Heart right ventricle (tissue), 16 donors: ENCODE results near the gene ATP2B1. TPM values are rescaled to one million over a fixed set of nuclear protein-coding genes. Genes with fewer than 3 reads are reported as not detected.

ENCODE experiments used
- ATAC-seq, 8 donors: fragments of 200-7000 bp; cut with Tn5 transposase; one replicate each; pipeline ENCODE4 v1.9.1; 2020; ENCODE audit warnings: mild to moderate bottlenecking in 8 of 8, moderate library complexity in 8 of 8, moderate number of reproducible peaks in 1 of 8
- DNase-seq, 2 donors: peaks; one replicate each; pipeline ENCODE4 v3.0.0-alpha.2; 2020
- H3K27ac ChIP-seq, 10 donors: fragments of 200-600 bp; sonication (generic) in 2 of 10; one replicate each; pipeline versions ENCODE4 v1.5.0 to v1.8.0; 2020 to 2022; ENCODE audit warnings: mild to moderate bottlenecking in 3 of 10
- H3K27me3 ChIP-seq, 7 donors: fragments of 200-600 bp; one replicate each; pipeline ENCODE4 v1.8.0; 2021 to 2022; ENCODE audit warnings: mild to moderate bottlenecking in 2 of 7
- H3K36me3 ChIP-seq, 9 donors: fragments of 200-600 bp; sonication (generic) in 1 of 9; one replicate each; pipeline versions ENCODE4 v1.5.0 to v1.8.0; 2020 to 2022; ENCODE audit warnings: mild to moderate bottlenecking in 2 of 9
- H3K4me1 ChIP-seq, 9 donors: fragments of 200-600 bp; sonication (generic) in 1 of 9; one replicate each; pipeline versions ENCODE4 v1.5.0 to v1.8.0; 2020 to 2022; ENCODE audit warnings: mild to moderate bottlenecking in 4 of 9
- H3K4me3 ChIP-seq, 10 donors: fragments of 200-600 bp; sonication (generic) in 2 of 10; one replicate each; pipeline versions ENCODE4 v1.5.0 to v1.8.0; 2020 to 2022; ENCODE audit warnings: mild to moderate bottlenecking in 7 of 10, moderate library complexity in 2 of 10
- H3K9me3 ChIP-seq, 11 donors: fragments of 200-600 bp in 10 of 11; sonication (generic) in 2 of 11; one replicate each; pipeline versions ENCODE4 v1.5.0 to v1.8.0; 2013 to 2022; ENCODE audit warnings: mild to moderate bottlenecking in 2 of 11, control low read depth in 1 of 11, moderate library complexity in 1 of 11
- WGBS, 2 donors: extraction: QIAGEN DNeasy Blood & Tissue Kit; methylation state at CpG; one replicate each; pipeline ENCODE4 v1.1.7; 2013; ENCODE audit warnings: inconsistent platforms in 1 of 2; 5-methylcytosine and 5-hydroxymethylcytosine counted together
- intact Hi-C, 10 donors: fragments of 100-400 bp; cut with DNase I; formaldehyde crosslinking; loops; one replicate each; pipeline versions ENCODE4 v1.11.1 to v1.14.2; 2022
- polyA plus RNA-seq, 2 donors: library from polyadenylated mRNA; stranded (reverse); fragments of 200-250 nt; gene quantifications; one replicate each; pipeline ENCODE4 v1.2.3, GENCODE V29; 2013
- total RNA-seq, 10 donors: library from RNA; stranded (reverse); fragmentation: NEBNext Ultra II Directional in 3 of 10; extraction: Animal tissue kit (Norgen Biotek cat#: 25700) in 3 of 10; gene quantifications; one replicate each; pipeline versions ENCODE4 v1.2.1 to v1.2.4, GENCODE V29; 2021 to 2023
- TF ChIP-seq, protein P1 (sequence below), 9 donors: fragments of 200-600 bp; sonication (generic) in 2 of 9; IDR thresholded peaks; one replicate each; pipeline versions ENCODE4 v1.5.0 to v1.8.0; 2021 to 2022; ENCODE audit warnings: antibody characterized with exemption in 9 of 9, mild to moderate bottlenecking in 5 of 9, moderate library complexity in 1 of 9
- donor health status: Arrhythmogenic right ventricular cardiomyopathy.
- donor health status: ischemic (EF 13 %, LVEDD 7.1; RV severe dilation, severe dysfunction).
- donor health status: healthy with polysubstance abuse.
- donor health status: DM: no; HTN: yes; CAD: no.
- donor health status: DM: no; HTN: no; CAD: no.
- donor health status: ischemic (EF 25% LVEDD 6.9; RV normal size, moderate dysfunction).
- donor health status: ischemic (EF 25% LVEDD 5.7; RV mildly dilated, moderate dysfunction).
- donor health status: healthy.
- donor health status: DM: yes; HTN: yes; CAD: no.
- donor health status: Ischemic cardiomyopathy.
- donor health status: ischemic (EF 35%, LVEDD 5.7; RV mildly dilated, moderate dysfunction).
- donor health status: nonischemic (EF 11% LVEDD 7.7; RV severe dilation, severe dysfunction).
- donor health status: DM: yes; HTN: yes; CAD: no.
- donor health status: PGD.
- donor health status: ischemic (EF 29% LVEDD 5.4; RV normal size, mild dysfunction).
- donor health status: nonischemic (EF 23%, LVEDD 6.1; RV moderate dilation, normal function).

ATP2B1 gene
- total and polyA plus RNA-seq, 12 donors: 5.9 to 20.5 (median 15.2) TPM

DNA sequence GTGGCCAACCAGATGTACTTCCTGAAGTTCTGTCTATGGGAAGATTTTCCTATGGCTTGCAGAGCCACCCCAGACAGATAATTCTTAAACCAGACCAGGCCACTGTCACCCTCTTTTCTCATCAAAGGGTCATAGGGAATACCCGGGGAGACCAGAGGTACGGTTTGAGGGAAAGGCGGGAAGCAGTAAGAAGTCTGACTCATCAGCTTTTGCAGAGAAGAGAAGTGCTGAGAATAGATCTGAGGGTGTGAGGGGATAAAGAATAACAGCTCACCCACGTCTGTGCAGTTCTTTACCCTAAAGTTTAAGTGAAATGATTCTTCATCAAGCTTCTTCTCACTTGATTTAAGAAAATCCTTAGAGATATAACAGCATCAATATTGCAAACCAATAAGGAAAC, 161.5 kb downstream of the ATP2B1 start:
- 64 to 79% methylated on average over 4 of the region's 4 CpGs for WGBS, 2 donors
- H3K36me3 ChIP-seq: no peaks in the 10 kb centered on the region
- H3K4me3 ChIP-seq: no peak overlapping the region
- TF ChIP-seq, protein P1, sequence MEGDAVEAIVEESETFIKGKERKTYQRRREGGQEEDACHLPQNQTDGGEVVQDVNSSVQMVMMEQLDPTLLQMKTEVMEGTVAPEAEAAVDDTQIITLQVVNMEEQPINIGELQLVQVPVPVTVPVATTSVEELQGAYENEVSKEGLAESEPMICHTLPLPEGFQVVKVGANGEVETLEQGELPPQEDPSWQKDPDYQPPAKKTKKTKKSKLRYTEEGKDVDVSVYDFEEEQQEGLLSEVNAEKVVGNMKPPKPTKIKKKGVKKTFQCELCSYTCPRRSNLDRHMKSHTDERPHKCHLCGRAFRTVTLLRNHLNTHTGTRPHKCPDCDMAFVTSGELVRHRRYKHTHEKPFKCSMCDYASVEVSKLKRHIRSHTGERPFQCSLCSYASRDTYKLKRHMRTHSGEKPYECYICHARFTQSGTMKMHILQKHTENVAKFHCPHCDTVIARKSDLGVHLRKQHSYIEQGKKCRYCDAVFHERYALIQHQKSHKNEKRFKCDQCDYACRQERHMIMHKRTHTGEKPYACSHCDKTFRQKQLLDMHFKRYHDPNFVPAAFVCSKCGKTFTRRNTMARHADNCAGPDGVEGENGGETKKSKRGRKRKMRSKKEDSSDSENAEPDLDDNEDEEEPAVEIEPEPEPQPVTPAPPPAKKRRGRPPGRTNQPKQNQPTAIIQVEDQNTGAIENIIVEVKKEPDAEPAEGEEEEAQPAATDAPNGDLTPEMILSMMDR (IDR thresholded peaks at IDR 0.05): no peak
- peaks cover 0 to 30% (median 21%) of the 10 kb centered on the region in 9 donors for H3K4me1 ChIP-seq
- H3K9me3 ChIP-seq: no peaks in the 10 kb centered on the region
- no peaks in the 10 kb centered on the region for H3K27me3 ChIP-seq
- ATAC-seq (no peak), DNase-seq (no peak)
- H3K27ac ChIP-seq: no peak overlapping the region
- intact Hi-C loops: loop anchor here in 7 of 10 donors (10.0 kb wide), 6 partner anchors 158 to 1388 kb away; partner anchors contain the start of gene ATP2B1 (in 2 of the 7)

GRCh38 chr12:89546151-89546550, 162.5 kb downstream of the ATP2B1 start:
- no peak for DNase-seq
- TF ChIP-seq, protein P1 (IDR thresholded peaks at IDR 0.05): no peak
- H3K27ac ChIP-seq: no peak overlapping the region
- H3K36me3 ChIP-seq: no peaks in the 10 kb centered on the region
- H3K4me3 ChIP-seq: no peak overlapping the region
- H3K27me3 ChIP-seq: no peaks in the 10 kb centered on the region
- peaks cover 0 to 30% (median 21%) of the 10 kb centered on the region in 9 donors for H3K4me1 ChIP-seq
- H3K9me3 ChIP-seq: no peaks in the 10 kb centered on the region
- intact Hi-C loops: loop anchor here in 7 of 10 donors (10.0 kb wide), 6 partner anchors 159 to 1389 kb away; partner anchors contain the start of gene ATP2B1 (in 2 of the 7)
- no peak for ATAC-seq
- WGBS, 2 donors: 87 to 88% methylated on average over 4 of the region's 4 CpGs

DNA sequence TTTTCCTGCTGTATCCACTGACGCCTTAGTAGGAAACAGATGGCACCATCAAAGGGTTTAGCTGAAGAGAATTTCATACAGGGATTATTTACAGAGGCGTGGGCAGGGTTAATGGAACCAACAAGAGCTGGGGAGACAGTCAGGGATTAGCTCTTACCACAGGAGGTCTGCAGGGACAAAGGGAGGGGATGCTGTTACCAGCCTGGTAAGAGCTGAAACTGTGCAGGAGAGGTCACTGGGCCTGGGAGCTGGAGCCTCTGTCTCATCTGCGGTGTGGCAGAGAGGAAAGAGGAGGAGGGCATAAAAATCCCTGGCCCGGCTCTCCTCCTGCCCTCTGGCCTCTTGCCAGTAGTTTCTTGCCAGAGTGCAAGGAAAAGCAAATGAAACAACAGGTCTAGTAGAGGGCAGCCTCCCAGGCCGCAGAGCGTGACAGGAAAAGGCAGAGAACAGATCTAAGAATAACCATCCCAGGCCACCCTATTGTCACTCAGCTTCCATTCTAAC, 163.9 kb downstream of the ATP2B1 start:
- H3K27ac ChIP-seq: peak overlapping the region in 4 of 10 donors; percentile 5 to 66 (median 24)
- H3K4me3 ChIP-seq: no peak overlapping the region
- TF ChIP-seq, protein P1 (IDR thresholded peaks at IDR 0.05): no peak
- peak; percentile 62 to 96 (median 87) for ATAC-seq
- peak; percentile 49 to 64 for DNase-seq
- 28 to 34% methylated on average over 6 of the region's 6 CpGs for whole genome bisulfite sequencing, 2 donors
- no peaks in the 10 kb centered on the region for H3K36me3 ChIP-seq
- H3K4me1 ChIP-seq: peaks cover 0 to 30% (median 21%) of the 10 kb centered on the region in 9 donors
- H3K27me3 ChIP-seq: no peaks in the 10 kb centered on the region
- intact Hi-C loops: loop anchor here in 9 of 10 donors (5.0 to 10.0 kb wide), 9 partner anchors 160 to 1390 kb away; partner anchors contain the start of gene ATP2B1 (in 4 of the 9)
- no peaks in the 10 kb centered on the region for H3K9me3 ChIP-seq

- ATAC-seq (no peak), DNase-seq (no peak)
- TF ChIP-seq, protein P1 (IDR thresholded peaks at IDR 0.05): no peak
- H3K27ac ChIP-seq: peak overlapping the region in 1 of 10 donors; percentile 66
- H3K4me3 ChIP-seq: no peak overlapping the region
- H3K27me3 ChIP-seq: no peaks in the 10 kb centered on the region
- H3K9me3 ChIP-seq: no peaks in the 10 kb centered on the region
- WGBS, 2 donors: 78 to 88% methylated on average over 1 of the region's 1 CpG
- H3K36me3 ChIP-seq: no peaks in the 10 kb centered on the region
- intact Hi-C loops: loop anchor here in 9 of 10 donors (5.0 to 10.0 kb wide), 9 partner anchors 161 to 1391 kb away; partner anchors contain the start of gene ATP2B1 (in 4 of the 9)
- H3K4me1 ChIP-seq: peaks cover 0 to 30% (median 21%) of the 10 kb centered on the region in 9 donors
These were observed 164.6 kb downstream of the ATP2B1 start for GRCh38 chr12:89544022-89544421.
